Mesenchymal stem cell (in vitro differentiated cells and primary cell): Measurements from ENCODE around the gene KREMEN1.

Experiments
- DNase-seq: peaks from one replicate; pipeline ENCODE4 v3.0.0-alpha.2; 2013
- H2AFZ ChIP-seq: one replicate; pipeline ENCODE4 v1.6.1; 2013; ENCODE audit warnings: low read depth, mild to moderate bottlenecking, control low read depth, inconsistent platforms, low read length, moderate library complexity
- H2AK5ac ChIP-seq: 2 replicates; pipeline ENCODE4 v1.6.1; 2013; ENCODE audit warnings: low read length, moderate library complexity, mild to moderate bottlenecking, inconsistent platforms; ENCODE audit not compliant: severe bottlenecking
- H2BK120ac ChIP-seq: one replicate; pipeline ENCODE4 v1.6.1; 2013; ENCODE audit warnings: low read depth, mild to moderate bottlenecking, inconsistent platforms, low read length, moderate library complexity
- H2BK12ac ChIP-seq, 2 experiments: one replicate each; pipeline ENCODE4 v1.6.1; 2013; ENCODE audit warnings: inconsistent platforms in 2 of 2, low read length in 2 of 2, mild to moderate bottlenecking in 2 of 2, moderate library complexity in 2 of 2, control low read depth in 1 of 2
- H2BK15ac ChIP-seq: one replicate; pipeline ENCODE4 v1.6.1; 2013; ENCODE audit warnings: mild to moderate bottlenecking, low read depth, inconsistent platforms; ENCODE audit not compliant: poor library complexity, severe bottlenecking
- H2BK5ac ChIP-seq: 2 replicates; pipeline ENCODE4 v1.6.1; 2013; ENCODE audit warnings: low read depth, mild to moderate bottlenecking, low read length, control low read depth, inconsistent platforms; ENCODE audit not compliant: poor library complexity, severe bottlenecking
- H3K14ac ChIP-seq, 2 experiments: one replicate each; pipeline ENCODE4 v1.6.1; 2013; ENCODE audit warnings: inconsistent platforms in 2 of 2, low read length in 2 of 2, control low read depth in 1 of 2, mild to moderate bottlenecking in 1 of 2, moderate library complexity in 1 of 2
- H3K18ac ChIP-seq, 2 experiments: one replicate each; pipeline ENCODE4 v1.6.1; 2013; ENCODE audit warnings: inconsistent platforms in 2 of 2, low read length in 2 of 2, control low read depth in 1 of 2, low read depth in 1 of 2, mild to moderate bottlenecking in 1 of 2
- H3K23ac ChIP-seq, 2 experiments: one replicate each; pipeline ENCODE4 v1.6.1; 2013; ENCODE audit warnings: inconsistent platforms in 2 of 2, low read length in 2 of 2, mild to moderate bottlenecking in 2 of 2, moderate library complexity in 2 of 2, control low read depth in 1 of 2
- H3K27ac ChIP-seq: 2 replicates; pipeline ENCODE4 v1.5.1; 2013; ENCODE audit warnings: mild to moderate bottlenecking, moderate library complexity, low read length, control low read depth, inconsistent platforms; ENCODE audit not compliant: poor library complexity, severe bottlenecking
- H3K27me3 ChIP-seq, 2 experiments: 2 replicates each; pipeline versions ENCODE4 v1.6.1 to v1.7.0; 2013; ENCODE audit warnings: low read length in 2 of 2, mild to moderate bottlenecking in 2 of 2, moderate library complexity in 2 of 2, control low read depth in 1 of 2, inconsistent platforms in 1 of 2; ENCODE audit not compliant: control insufficient read depth in 1 of 2, insufficient read depth in 1 of 2
- H3K36me3 ChIP-seq, 2 experiments: 2 replicates each; pipeline versions ENCODE4 v1.6.1 to v1.7.0; 2013; ENCODE audit warnings: low read length in 2 of 2, control low read depth in 1 of 2, inconsistent platforms in 1 of 2, low read depth in 1 of 2, mild to moderate bottlenecking in 1 of 2; ENCODE audit not compliant: insufficient read depth in 2 of 2, control insufficient read depth in 1 of 2
- H3K4ac ChIP-seq, 2 experiments: one replicate each; pipeline ENCODE4 v1.6.1; 2013; ENCODE audit warnings: inconsistent platforms in 2 of 2, low read length in 2 of 2, mild to moderate bottlenecking in 2 of 2, moderate library complexity in 2 of 2, control low read depth in 1 of 2, low read depth in 1 of 2
- H3K4me1 ChIP-seq: 2 replicates; pipeline ENCODE4 v1.6.1; 2013; ENCODE audit warnings: low read depth, low read length, control low read depth; ENCODE audit not compliant: control insufficient read depth, insufficient read depth
- H3K4me2 ChIP-seq: 2 replicates; pipeline ENCODE4 v1.6.1; 2013; ENCODE audit warnings: low read length, mild to moderate bottlenecking, inconsistent platforms; ENCODE audit not compliant: poor library complexity, severe bottlenecking
- H3K4me3 ChIP-seq, 2 experiments: 2 replicates each; pipeline versions ENCODE4 v1.5.1 to v1.7.0; 2013; ENCODE audit warnings: low read length in 2 of 2, mild to moderate bottlenecking in 2 of 2, control low read depth in 1 of 2, low read depth in 1 of 2; ENCODE audit not compliant: insufficient read depth in 1 of 2
- H3K79me1 ChIP-seq: replicated peaks from 2 replicates; pipeline ENCODE4 v1.6.1; 2013; ENCODE audit warnings: mild to moderate bottlenecking, control low read depth, low read length, inconsistent platforms; ENCODE audit not compliant: poor library complexity, severe bottlenecking
- H3K9ac ChIP-seq: 2 replicates; pipeline ENCODE4 v1.7.0; 2013; ENCODE audit warnings: mild to moderate bottlenecking, low read length, moderate library complexity
- H3K9me3 ChIP-seq: 2 replicates; pipeline ENCODE4 v1.7.0; 2013; ENCODE audit warnings: mild to moderate bottlenecking, low read length; ENCODE audit not compliant: control insufficient read depth
- H4K8ac ChIP-seq: one replicate; pipeline ENCODE4 v1.6.1; 2013; ENCODE audit warnings: inconsistent platforms, mild to moderate bottlenecking, low read length, moderate library complexity
- H4K91ac ChIP-seq: one replicate; pipeline ENCODE4 v1.6.1; 2013; ENCODE audit warnings: mild to moderate bottlenecking, low read length, inconsistent platforms
- WGBS: methylation state at CpG from one replicate; pipeline ENCODE4 v1.1.7; 2013; ENCODE audit warnings: mixed read lengths; 5-methylcytosine and 5-hydroxymethylcytosine counted together

KREMEN1 gene

GRCh38 chr22:29098296-29098695 is 25.5 kb downstream of the KREMEN1 start:
- H2AK5ac ChIP-seq: no peak overlapping the region
- no peak overlapping the region for H3K4me2 ChIP-seq
- peaks cover 3% of the 10 kb centered on the region for H3K4me1 ChIP-seq
- peaks cover 0 to 17% of the 10 kb centered on the region in 2 experiments for H3K36me3 ChIP-seq
- 100% methylated on average over 2 of the region's 2 CpGs for WGBS
- H3K4ac ChIP-seq: no peak overlapping the region
- no peak overlapping the region for H2BK12ac ChIP-seq
- H3K27ac ChIP-seq: no peak overlapping the region
- H3K9ac ChIP-seq: no peak overlapping the region
- no peaks in the 10 kb centered on the region for H3K79me1 ChIP-seq
- no peak overlapping the region for H3K23ac ChIP-seq
- no peak overlapping the region for H4K8ac ChIP-seq
- no peak for DNase-seq
- no peak overlapping the region for H2BK15ac ChIP-seq
- no peaks in the 10 kb centered on the region for H3K9me3 ChIP-seq
- H4K91ac ChIP-seq: no peak overlapping the region
- H3K14ac ChIP-seq: no peak overlapping the region
- no peak overlapping the region for H2BK5ac ChIP-seq
- H2BK120ac ChIP-seq: no peak overlapping the region
- no peak overlapping the region for H3K18ac ChIP-seq
- no peak overlapping the region for H3K4me3 ChIP-seq
- no peaks in the 10 kb centered on the region for H3K27me3 ChIP-seq
- H2AFZ ChIP-seq: no peak overlapping the region

GRCh38 chr22:29102300-29102699 is 29.5 kb downstream of the KREMEN1 start:
- no peak overlapping the region for H3K18ac ChIP-seq

GRCh38 chr22:29103121-29103520 is 30.3 kb downstream of the KREMEN1 start:
- no peak overlapping the region for H3K4me3 ChIP-seq
- 90% methylated on average over 1 of the region's 1 CpG for WGBS
- no peak overlapping the region for H3K4ac ChIP-seq
- no peak overlapping the region for H3K23ac ChIP-seq
- H2AK5ac ChIP-seq: no peak overlapping the region
- no peaks in the 10 kb centered on the region for H3K9me3 ChIP-seq
- no peak overlapping the region for H2BK15ac ChIP-seq
- H3K18ac ChIP-seq: no peak overlapping the region
- no peak overlapping the region for H4K8ac ChIP-seq
- H4K91ac ChIP-seq: no peak overlapping the region
- H3K27ac ChIP-seq: no peak overlapping the region
- H2AFZ ChIP-seq: no peak overlapping the region
- peaks cover 0 to 9% of the 10 kb centered on the region in 2 experiments for H3K36me3 ChIP-seq
- H2BK12ac ChIP-seq: no peak overlapping the region
- no peak overlapping the region for H3K4me2 ChIP-seq
- no peak overlapping the region for H2BK5ac ChIP-seq
- H2BK120ac ChIP-seq: no peak overlapping the region
- DNase-seq: no peak
- no peak overlapping the region for H3K9ac ChIP-seq
- H3K14ac ChIP-seq: no peak overlapping the region
- no peaks in the 10 kb centered on the region for H3K4me1 ChIP-seq
- no peaks in the 10 kb centered on the region for H3K27me3 ChIP-seq
- H3K79me1 ChIP-seq: no peaks in the 10 kb centered on the region

More at GRCh38 chr22:29102300-29102699, 29.5 kb downstream of the KREMEN1 start:
- no peak for DNase-seq
- Histone ChIP-seq H2BK120ac (no peak overlapping the region), H3K27me3 (no peaks in the 10 kb centered on the region), H4K8ac (no peak overlapping the region), H3K4me2 (no peak overlapping the region), H3K27ac (no peak overlapping the region), H3K23ac (no peak overlapping the region), H2BK12ac (no peak overlapping the region), H3K4me1 (no peaks in the 10 kb centered on the region), H3K36me3 (peaks cover 0 to 9% of the 10 kb centered on the region in 2 experiments), H2AFZ (no peak overlapping the region), H3K79me1 (no peaks in the 10 kb centered on the region), H3K4me3 (no peak overlapping the region), H2AK5ac (no peak overlapping the region), H4K91ac (no peak overlapping the region), H3K9me3 (no peaks in the 10 kb centered on the region), H3K14ac (no peak overlapping the region), H2BK5ac (no peak overlapping the region), H2BK15ac (no peak overlapping the region), H3K9ac (no peak overlapping the region), H3K4ac (no peak overlapping the region)
- 100% methylated on average over 1 of the region's 2 CpGs for WGBS

GRCh38 chr22:29105468-29105867 is 32.6 kb downstream of the KREMEN1 start:
- Histone ChIP-seq H2AFZ (no peak overlapping the region), H3K14ac (no peak overlapping the region), H2BK12ac (no peak overlapping the region), H3K18ac (no peak overlapping the region), H3K27me3 (no peaks in the 10 kb centered on the region), H3K9ac (no peak overlapping the region), H3K9me3 (no peaks in the 10 kb centered on the region), H3K23ac (no peak overlapping the region), H3K36me3 (no peaks in the 10 kb centered on the region), H3K4ac (no peak overlapping the region), H2BK120ac (no peak overlapping the region), H3K79me1 (no peaks in the 10 kb centered on the region), H4K8ac (no peak overlapping the region), H4K91ac (no peak overlapping the region), H3K4me1 (peaks cover 2% of the 10 kb centered on the region), H2AK5ac (no peak overlapping the region), H3K4me2 (no peak overlapping the region), H3K27ac (no peak overlapping the region), H2BK5ac (no peak overlapping the region), H3K4me3 (no peak overlapping the region), H2BK15ac (no peak overlapping the region)
- DNase-seq: no peak
- no CpG with 5 or more reads among the region's 2 CpGs for WGBS
